Astrocyte (in vitro differentiated cells and primary cell): ENCODE data around the gene CRHR1. TPM values are rescaled to one million over a fixed set of nuclear protein-coding genes. Genes with fewer than 3 reads are reported as not detected.
A peak's percentile ranks its signal among the peaks of the same experiment; 100 is the strongest.

Experiments used
- DNase-seq: peaks from one replicate; pipeline ENCODE4 v3.0.0-alpha.2; 2010; ENCODE audit warnings: low read depth
- FAIRE-seq: peaks from 2 replicates; lab custom pipeline; 2011; peaks lifted over from hg19 to GRCh38; lab: Jason Lieb, UNC
- H2AFZ ChIP-seq: 2 replicates; pipeline ENCODE4 v1.6.0; 2012; ENCODE audit warnings: low read depth, low read length, inconsistent platforms
- H3K27ac ChIP-seq: 2 replicates; pipeline ENCODE4 v1.5.1; 2011; ENCODE audit warnings: low read depth, low read length, inconsistent platforms
- H3K27me3 ChIP-seq: 2 replicates; pipeline ENCODE4 v1.6.0; 2011; ENCODE audit warnings: low read length, inconsistent platforms; ENCODE audit not compliant: insufficient read depth
- H3K36me3 ChIP-seq: 2 replicates; pipeline ENCODE4 v1.5.1; 2011; ENCODE audit warnings: low read length, inconsistent platforms; ENCODE audit not compliant: insufficient read depth
- H3K4me1 ChIP-seq: 2 replicates; pipeline ENCODE4 v1.5.1; 2011; ENCODE audit warnings: low read length, inconsistent platforms; ENCODE audit not compliant: insufficient read depth
- H3K4me2 ChIP-seq: 2 replicates; pipeline ENCODE4 v1.6.0; 2012; ENCODE audit warnings: low read length, inconsistent platforms
- H3K4me3 ChIP-seq: 2 replicates; pipeline ENCODE4 v1.5.1; 2011; ENCODE audit warnings: low read depth, mild to moderate bottlenecking, low read length, inconsistent platforms; ENCODE audit not compliant: insufficient read depth
- H3K79me2 ChIP-seq: 2 replicates; pipeline ENCODE4 v1.6.0; 2012; ENCODE audit warnings: mild to moderate bottlenecking, low read length, inconsistent platforms; ENCODE audit not compliant: insufficient read depth
- H3K9ac ChIP-seq: 2 replicates; pipeline ENCODE4 v1.6.0; 2012; ENCODE audit warnings: mild to moderate bottlenecking, low read length, inconsistent platforms
- H3K9me3 ChIP-seq: 2 replicates; pipeline ENCODE4 v1.5.1; 2012; ENCODE audit warnings: low read depth, mild to moderate bottlenecking, low read length, inconsistent platforms; ENCODE audit not compliant: insufficient read depth
- H4K20me1 ChIP-seq: 2 replicates; pipeline ENCODE4 v1.6.0; 2012; ENCODE audit warnings: low read length, inconsistent platforms; ENCODE audit not compliant: insufficient read depth
- H3K27ac Mint-ChIP-seq: one replicate; pipeline ENCODE4 v1.8.0; 2021; ENCODE audit warnings: mild to moderate bottlenecking, mixed read lengths; ENCODE audit not compliant: unreplicated experiment
- H3K27me3 Mint-ChIP-seq: one replicate; pipeline ENCODE4 v1.8.0; 2021; ENCODE audit warnings: low read depth, mixed read lengths; ENCODE audit not compliant: unreplicated experiment
- H3K36me3 Mint-ChIP-seq: one replicate; pipeline ENCODE4 v1.8.0; 2021; ENCODE audit warnings: low read depth, mixed read lengths; ENCODE audit not compliant: unreplicated experiment
- H3K4me1 Mint-ChIP-seq: one replicate; pipeline ENCODE4 v1.8.0; 2021; ENCODE audit warnings: low read depth, mixed read lengths; ENCODE audit not compliant: unreplicated experiment
- H3K4me3 Mint-ChIP-seq: one replicate; pipeline ENCODE4 v1.8.0; 2021; ENCODE audit warnings: mild to moderate bottlenecking, moderate library complexity, mixed read lengths; ENCODE audit not compliant: unreplicated experiment
- H3K9me3 Mint-ChIP-seq: one replicate; pipeline ENCODE4 v1.8.0; 2021; ENCODE audit warnings: mild to moderate bottlenecking, mixed read lengths; ENCODE audit not compliant: unreplicated experiment
- CTCF ChIP-seq: IDR thresholded peaks from 2 replicates; pipeline ENCODE4 v1.5.1; 2011; ENCODE audit warnings: low read depth, mild to moderate bottlenecking, inconsistent platforms, low read length, moderate library complexity; ENCODE audit not compliant: insufficient read depth
- EZH2 ChIP-seq: IDR thresholded peaks from 2 replicates; pipeline ENCODE4 v1.6.1; 2012; ENCODE audit warnings: mild to moderate bottlenecking, low read length, inconsistent platforms; ENCODE audit not compliant: insufficient read depth
- total RNA-seq: library from RNA; stranded (reverse); gene quantifications from 2 replicates; pipeline ENCODE4 v1.2.1, GENCODE V29; 2021

The CRHR1 gene
- total RNA-seq, 1 donor from 2014 or later = 0.20 TPM

- Histone ChIP-seq H3K27me3 (peaks cover 7% of the 10 kb centered on the region), H3K79me2 (no peaks in the 10 kb centered on the region), H3K9me3 (no peaks in the 10 kb centered on the region), H3K36me3 (no peaks in the 10 kb centered on the region), H3K27ac (no peak overlapping the region), H3K4me2 (no peak overlapping the region), H3K4me1 (no peaks in the 10 kb centered on the region), H2AFZ (no peak overlapping the region), H4K20me1 (no peaks in the 10 kb centered on the region), H3K9ac (no peak overlapping the region), H3K4me3 (no peak overlapping the region)
- TF ChIP-seq EZH2 (no peak), CTCF (no peak)
- H3K9me3 Mint-ChIP-seq = peaks cover 2% of the 10 kb centered on the region
- DNase-seq (no peak), FAIRE-seq (no peak)
- peaks cover 15% of the 10 kb centered on the region for H3K4me1 Mint-ChIP-seq
- H3K27me3 Mint-ChIP-seq = peaks cover 17% of the 10 kb centered on the region
- no peak overlapping the region for H3K27ac Mint-ChIP-seq
- H3K4me3 Mint-ChIP-seq = no peak overlapping the region
- H3K36me3 Mint-ChIP-seq = no peaks in the 10 kb centered on the region
Measured at GRCh38 chr17:45868276-45868675, 84.2 kb downstream of the CRHR1 start.

GRCh38 chr17:45869676-45870341 is 85.7 kb downstream of the CRHR1 start:
- Mint-ChIP-seq H3K4me1 (peaks cover 20% of the 10 kb centered on the region), H3K27me3 (peaks cover 6% of the 10 kb centered on the region), H3K36me3 (no peaks in the 10 kb centered on the region), H3K4me3 (no peak overlapping the region), H3K9me3 (peaks cover 2% of the 10 kb centered on the region), H3K27ac (peak overlapping the region; percentile 1)
- Histone ChIP-seq H4K20me1 (no peaks in the 10 kb centered on the region), H3K27me3 (peaks cover 7% of the 10 kb centered on the region), H3K4me3 (no peak overlapping the region), H3K79me2 (no peaks in the 10 kb centered on the region), H3K4me1 (no peaks in the 10 kb centered on the region), H3K27ac (no peak overlapping the region), H3K4me2 (no peak overlapping the region), H3K9ac (no peak overlapping the region), H2AFZ (no peak overlapping the region), H3K36me3 (no peaks in the 10 kb centered on the region), H3K9me3 (no peaks in the 10 kb centered on the region)
- TF ChIP-seq CTCF = no peak
- DNase-seq (no peak), FAIRE-seq (no peak)

- no peaks in the 10 kb centered on the region for H3K79me2 ChIP-seq
- H3K9ac ChIP-seq = no peak overlapping the region
- no peaks in the 10 kb centered on the region for H3K4me1 ChIP-seq
- peaks cover 20% of the 10 kb centered on the region for H3K4me1 Mint-ChIP-seq
- H3K27ac ChIP-seq = no peak overlapping the region
- H3K4me3 Mint-ChIP-seq = no peak overlapping the region
- no peaks in the 10 kb centered on the region for H3K36me3 ChIP-seq
- no peak overlapping the region for H3K4me2 ChIP-seq
- H3K36me3 Mint-ChIP-seq = no peaks in the 10 kb centered on the region
- H3K27me3 Mint-ChIP-seq = peaks cover under 1% of the 10 kb centered on the region
- no peak overlapping the region for H2AFZ ChIP-seq
- DNase-seq (no peak), FAIRE-seq (no peak)
- H3K4me3 ChIP-seq = no peak overlapping the region
- peaks cover 2% of the 10 kb centered on the region for H3K9me3 Mint-ChIP-seq
- H3K9me3 ChIP-seq = no peaks in the 10 kb centered on the region
- no peaks in the 10 kb centered on the region for H4K20me1 ChIP-seq
- TF ChIP-seq CTCF (no peak), EZH2 (no peak)
- peaks cover 6% of the 10 kb centered on the region for H3K27me3 ChIP-seq
- no peak overlapping the region for H3K27ac Mint-ChIP-seq
Measured at GRCh38 chr17:45870342-45870974, 86.3 kb downstream of the CRHR1 start.
